Measurements from ENCODE around the gene SPSB4.
A peak's percentile ranks its signal among the peaks of the same experiment; 100 is the strongest.
"Not testable (repeated sequence)": the region's sequence is repeated elsewhere in the genome, so short reads cannot be mapped to it uniquely, and the experiment has no call there.

SPSB4 gene

DNA sequence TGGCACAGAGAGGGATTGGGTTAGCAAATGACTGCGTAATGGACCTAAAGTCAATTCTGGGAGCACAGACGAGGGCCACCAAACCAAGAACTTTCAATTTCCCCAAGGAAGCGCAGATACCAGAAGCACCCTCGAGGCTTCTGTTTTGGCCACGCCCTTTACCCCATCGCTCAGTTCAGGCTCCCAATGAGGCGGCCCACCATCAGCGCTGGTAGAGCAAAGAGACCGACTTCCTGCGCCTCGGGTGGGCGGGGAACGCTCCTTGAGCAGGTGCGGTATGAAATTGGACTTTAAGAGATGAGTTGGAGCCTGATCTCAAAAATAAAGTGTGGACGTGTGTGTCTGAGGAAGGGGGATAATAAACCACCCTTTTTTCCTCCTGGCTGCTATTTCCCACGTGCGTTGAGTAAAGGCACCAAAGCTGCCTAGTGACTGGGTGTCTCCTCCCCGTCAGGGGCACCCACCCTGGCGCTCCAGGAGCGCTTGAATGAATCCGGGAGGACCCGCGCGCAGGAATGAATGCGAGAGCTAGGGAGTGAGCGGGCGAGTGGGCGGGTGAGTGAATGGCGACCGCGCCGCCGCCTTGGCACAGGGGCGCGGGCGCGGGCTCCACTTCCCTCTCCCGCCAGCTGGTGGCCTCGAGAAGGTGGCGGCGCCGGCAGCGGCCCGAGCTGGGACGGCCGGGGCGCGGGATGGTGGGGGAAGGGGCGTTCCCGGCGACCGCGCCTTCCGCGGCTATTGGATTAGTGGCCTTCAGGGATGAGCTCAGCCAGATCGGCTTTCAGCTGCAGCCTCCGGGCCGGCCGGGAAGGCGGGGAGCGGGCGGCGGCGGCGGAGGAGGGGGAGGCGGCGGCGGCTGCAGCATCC, at the start of gene SPSB4:
Gene SPSB4 (plus strand): TSS at position 772 of the 867 bp plus-strand sequence. CDS start 14,758 bp downstream, outside the sequence.
- Histone ChIP-seq H3K4me1 (ENCODE audit: control insufficient read depth, insufficient read depth, low read length) (peaks cover 8% of the 10 kb centered on the region; the same call in 1 of the 2 replicates), H3K9ac (ENCODE audit: low read length) (peak within 1 kb of the TSS; percentile 87), H3K4me3 (ENCODE audit: low read depth, low read length) (peak within 1 kb of the TSS; percentile 81), H3K9me3 (ENCODE audit: control insufficient read depth, insufficient read depth, low read depth, low read length) (no peaks in the 10 kb centered on the region), H3K27ac (ENCODE audit: low read depth, low read length) (peak within 1 kb of the TSS; percentile 22; the same call in 1 of the 2 replicates), H3K36me3 (ENCODE audit: control insufficient read depth, insufficient read depth, low read length) (no peaks in the 10 kb centered on the region), H3K27me3 (ENCODE audit: control insufficient read depth, insufficient read depth, low read length) (peaks cover 36% of the 10 kb centered on the region)

DNA sequence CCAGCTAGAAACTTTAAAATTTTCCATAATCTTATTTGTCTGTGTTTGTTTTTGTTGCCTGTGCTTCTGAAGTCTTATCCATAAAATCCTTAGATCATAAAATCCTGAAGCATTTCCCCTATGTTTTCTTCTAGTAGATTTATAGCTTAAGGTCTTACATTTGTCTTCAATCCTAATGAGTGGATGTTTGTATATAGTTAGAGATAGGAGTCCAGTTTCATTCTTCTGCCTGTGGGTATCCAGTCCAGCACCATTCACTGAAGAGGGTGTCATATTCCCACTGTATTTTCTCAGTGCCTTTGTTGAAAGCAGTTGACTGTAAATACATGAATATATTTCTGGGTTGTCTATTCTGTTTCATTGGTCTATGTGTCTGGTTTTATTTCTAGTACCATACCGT, 44.8 kb upstream of the SPSB4 start:
- no peak overlapping the region for H3K27ac ChIP-seq (ENCODE audit: low read depth, low read length)
- H3K4me3 ChIP-seq (ENCODE audit: low read depth, low read length), result no peak overlapping the region
- H3K9me3 ChIP-seq (ENCODE audit: control insufficient read depth, insufficient read depth, low read depth, low read length), result no peaks in the 10 kb centered on the region
- H3K36me3 ChIP-seq (ENCODE audit: control insufficient read depth, insufficient read depth, low read length), result no peaks in the 10 kb centered on the region
- no peak overlapping the region for H3K9ac ChIP-seq (ENCODE audit: low read length)
- H3K4me1 ChIP-seq (ENCODE audit: control insufficient read depth, insufficient read depth, low read length), result peaks cover 1% of the 10 kb centered on the region; the same call in 1 of the 2 replicates
- 0 out of 2 replicates have a peak, but pooled peaks cover 3% of the 10 kb centered on the region for H3K27me3 ChIP-seq (ENCODE audit: control insufficient read depth, insufficient read depth, low read length)

DNA sequence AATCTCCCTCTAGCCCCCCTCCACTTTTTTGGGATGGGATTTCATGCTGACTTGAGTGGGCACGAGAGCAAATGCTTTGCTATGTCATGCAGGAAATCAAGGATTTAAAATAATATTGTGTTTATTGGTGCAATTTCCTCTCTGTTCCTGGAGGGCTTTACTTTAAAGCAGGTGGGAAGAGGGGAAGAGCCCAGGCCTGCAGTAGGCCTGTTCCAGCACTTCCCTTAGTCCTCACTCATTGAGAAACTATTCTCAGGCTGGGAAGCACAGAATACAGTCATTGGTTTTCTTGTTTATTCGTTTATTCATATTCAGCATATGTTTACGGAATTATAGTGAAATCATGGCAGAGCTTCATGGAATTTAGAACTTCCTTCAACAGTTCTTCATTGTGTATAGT, 41.7 kb upstream of the SPSB4 start:
- Histone ChIP-seq H3K4me3 (ENCODE audit: low read depth, low read length) (no peak overlapping the region), H3K27ac (ENCODE audit: low read depth, low read length) (no peak overlapping the region), H3K27me3 (ENCODE audit: control insufficient read depth, insufficient read depth, low read length) (0 out of 2 replicates have a peak, but pooled peaks cover 3% of the 10 kb centered on the region), H3K4me1 (ENCODE audit: control insufficient read depth, insufficient read depth, low read length) (peaks cover 12% of the 10 kb centered on the region), H3K36me3 (ENCODE audit: control insufficient read depth, insufficient read depth, low read length) (no peaks in the 10 kb centered on the region), H3K9ac (ENCODE audit: low read length) (no peak overlapping the region), H3K9me3 (ENCODE audit: control insufficient read depth, insufficient read depth, low read depth, low read length) (no peaks in the 10 kb centered on the region)

DNA sequence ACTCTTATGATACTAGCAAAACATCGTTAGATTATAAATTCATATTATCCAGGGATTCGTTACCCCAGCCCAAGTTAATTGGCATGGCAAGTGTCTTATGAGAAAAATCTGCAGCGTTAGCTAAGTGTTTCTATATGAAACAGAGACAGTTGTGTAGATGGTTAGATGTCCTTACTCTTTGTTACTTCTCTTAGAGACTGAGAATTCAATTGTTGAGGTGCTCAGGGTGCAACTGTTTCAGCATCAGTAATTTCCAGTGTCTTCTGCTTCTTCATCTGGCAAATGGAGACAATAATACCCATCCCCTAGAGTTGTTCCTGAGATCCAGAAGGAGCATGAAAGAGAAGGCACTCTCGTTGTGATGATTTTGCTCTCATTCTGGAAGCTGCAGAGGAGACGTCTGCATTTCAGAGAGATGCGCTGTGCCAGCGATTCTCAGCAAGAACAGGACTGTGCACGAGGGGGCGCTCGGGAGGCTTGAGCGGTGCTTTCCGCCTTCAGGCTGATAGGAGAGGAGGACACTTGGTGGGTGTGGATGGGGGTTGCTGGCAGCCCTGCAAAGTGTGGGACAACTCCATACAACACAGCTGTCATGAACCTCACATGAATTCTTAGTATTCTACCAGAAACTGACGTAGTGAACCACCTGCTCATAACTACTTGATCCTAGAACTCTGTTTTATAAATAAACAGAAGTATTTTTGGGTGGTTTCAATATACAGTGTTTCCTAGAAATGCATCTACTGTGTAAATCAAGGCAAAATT, 39.7 kb upstream of the SPSB4 start:
- Histone ChIP-seq H3K4me1 (ENCODE audit: control insufficient read depth, insufficient read depth, low read length) (peaks cover 12% of the 10 kb centered on the region), H3K9ac (ENCODE audit: low read length) (no peak overlapping the region), H3K4me3 (ENCODE audit: low read depth, low read length) (no peak overlapping the region), H3K9me3 (ENCODE audit: control insufficient read depth, insufficient read depth, low read depth, low read length) (no peaks in the 10 kb centered on the region), H3K36me3 (ENCODE audit: control insufficient read depth, insufficient read depth, low read length) (no peaks in the 10 kb centered on the region), H3K27ac (ENCODE audit: low read depth, low read length) (no peak overlapping the region), H3K27me3 (ENCODE audit: control insufficient read depth, insufficient read depth, low read length) (0 out of 2 replicates have a peak, but pooled peaks cover 3% of the 10 kb centered on the region)

DNA sequence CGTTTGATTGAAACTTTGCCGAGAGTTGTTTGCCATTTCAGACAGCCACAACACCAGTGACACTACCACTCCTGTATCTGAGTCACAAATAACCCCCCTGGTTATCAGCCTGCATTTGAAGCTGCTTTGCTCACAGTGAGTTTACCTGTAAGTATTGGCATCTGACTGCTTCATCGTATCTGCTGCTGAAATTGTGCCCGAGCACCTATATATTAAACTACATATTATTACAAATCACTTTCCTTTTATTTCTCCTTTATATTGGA, 39.2 kb upstream of the SPSB4 start:
- Histone ChIP-seq H3K27me3 (ENCODE audit: control insufficient read depth, insufficient read depth, low read length) (0 out of 2 replicates have a peak, but pooled peaks cover 3% of the 10 kb centered on the region), H3K9me3 (ENCODE audit: control insufficient read depth, insufficient read depth, low read depth, low read length) (no peaks in the 10 kb centered on the region), H3K36me3 (ENCODE audit: control insufficient read depth, insufficient read depth, low read length) (no peaks in the 10 kb centered on the region), H3K4me3 (ENCODE audit: low read depth, low read length) (no peak overlapping the region), H3K9ac (ENCODE audit: low read length) (no peak overlapping the region), H3K4me1 (ENCODE audit: control insufficient read depth, insufficient read depth, low read length) (peaks cover 12% of the 10 kb centered on the region), H3K27ac (ENCODE audit: low read depth, low read length) (no peak overlapping the region)

DNA sequence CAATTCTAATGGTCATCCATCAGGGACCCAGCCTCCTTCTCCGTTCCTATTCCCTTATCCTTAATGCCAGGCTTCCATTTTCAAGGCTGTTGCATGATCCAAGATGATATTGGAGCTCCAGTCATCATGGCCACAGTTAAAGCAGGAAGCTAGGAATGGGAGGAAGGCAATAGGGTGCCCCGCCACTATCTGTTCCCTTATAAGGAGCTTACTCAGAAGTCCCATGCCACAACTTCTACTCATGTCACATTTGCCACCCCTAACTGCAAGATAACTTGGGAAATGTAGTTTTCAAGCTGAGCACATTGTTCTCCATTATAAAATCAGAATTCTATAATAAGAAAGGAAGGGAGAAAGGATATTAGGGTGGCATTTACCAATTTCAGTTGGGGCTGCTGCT, 38.6 kb upstream of the SPSB4 start:
- Histone ChIP-seq H3K36me3 (ENCODE audit: control insufficient read depth, insufficient read depth, low read length) (no peaks in the 10 kb centered on the region), H3K27ac (ENCODE audit: low read depth, low read length) (no peak overlapping the region), H3K4me1 (ENCODE audit: control insufficient read depth, insufficient read depth, low read length) (peaks cover 12% of the 10 kb centered on the region), H3K9me3 (ENCODE audit: control insufficient read depth, insufficient read depth, low read depth, low read length) (no peaks in the 10 kb centered on the region), H3K9ac (ENCODE audit: low read length) (no peak overlapping the region), H3K27me3 (ENCODE audit: control insufficient read depth, insufficient read depth, low read length) (0 out of 2 replicates have a peak, but pooled peaks cover 3% of the 10 kb centered on the region), H3K4me3 (ENCODE audit: low read depth, low read length) (no peak overlapping the region)

DNA sequence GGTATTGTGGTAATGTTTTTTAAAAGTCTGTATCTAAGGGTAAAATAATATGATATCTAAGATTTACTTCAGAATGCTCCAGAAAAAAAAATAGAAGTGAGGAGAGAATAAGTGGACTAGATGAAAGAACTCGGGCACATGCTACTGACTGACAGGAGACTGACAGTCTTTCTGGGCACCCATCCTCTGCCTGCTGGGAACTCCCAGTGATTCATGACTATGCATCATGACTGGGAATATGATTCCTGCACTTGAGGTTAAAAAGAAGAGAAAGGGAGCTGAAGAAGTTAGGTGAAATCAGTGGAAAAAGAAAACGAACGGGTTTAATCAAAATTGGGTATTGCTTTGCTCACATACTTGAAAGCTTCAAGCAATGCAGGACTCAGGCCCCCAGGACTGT, 35.7 kb upstream of the SPSB4 start:
- Histone ChIP-seq H3K27ac (ENCODE audit: low read depth, low read length) (no peak overlapping the region), H3K9ac (ENCODE audit: low read length) (no peak overlapping the region), H3K27me3 (ENCODE audit: control insufficient read depth, insufficient read depth, low read length) (0 out of 2 replicates have a peak, but pooled peaks cover 3% of the 10 kb centered on the region), H3K36me3 (ENCODE audit: control insufficient read depth, insufficient read depth, low read length) (no peaks in the 10 kb centered on the region), H3K9me3 (ENCODE audit: control insufficient read depth, insufficient read depth, low read depth, low read length) (no peaks in the 10 kb centered on the region), H3K4me3 (ENCODE audit: low read depth, low read length) (no peak overlapping the region), H3K4me1 (ENCODE audit: control insufficient read depth, insufficient read depth, low read length) (peaks cover 12% of the 10 kb centered on the region)

DNA sequence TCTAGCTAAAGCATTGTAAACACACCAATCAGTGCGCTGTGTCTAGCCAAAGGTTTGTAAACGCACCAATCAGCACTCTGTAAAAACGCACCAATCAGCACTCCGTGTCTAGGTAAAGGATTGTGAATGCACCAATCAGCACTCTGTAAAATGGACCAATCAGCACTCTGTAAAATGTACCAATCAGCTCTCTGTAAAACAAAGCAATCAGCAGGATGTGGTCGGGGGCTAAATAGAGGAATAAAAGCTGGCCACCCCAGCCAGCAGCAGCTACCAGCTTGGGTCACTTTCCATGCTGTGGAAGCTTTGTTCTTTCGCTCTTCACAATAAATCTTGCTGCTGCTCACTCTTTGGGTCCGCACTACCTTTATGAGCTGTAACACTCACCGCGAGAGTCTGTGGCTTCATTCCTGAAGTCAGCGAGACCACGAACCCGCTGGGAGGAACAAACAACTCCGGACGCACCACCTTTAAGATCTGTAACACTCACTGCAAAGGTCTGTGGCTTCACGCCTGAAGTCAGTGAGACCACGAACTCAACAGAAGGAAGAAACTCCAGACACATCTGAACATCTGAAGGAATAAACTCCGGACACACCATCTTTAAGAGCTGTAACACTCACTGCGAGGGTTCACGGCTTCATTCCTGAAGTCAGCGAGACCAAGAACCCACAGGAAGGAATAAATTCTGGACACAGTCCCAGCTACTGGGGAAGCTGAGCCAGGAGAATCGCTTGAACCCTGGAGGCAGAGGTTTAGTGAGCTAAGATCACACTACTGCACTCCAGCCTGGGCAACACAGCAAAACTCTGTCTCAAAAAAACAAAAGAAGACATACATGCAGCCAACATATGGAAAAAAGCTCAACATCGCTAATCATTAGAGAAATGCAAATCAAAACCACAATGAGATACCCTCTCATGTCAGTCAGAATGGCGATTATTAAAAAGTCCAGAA, 33.5 kb upstream of the SPSB4 start:
- not testable (repeated sequence) for H3K4me1 ChIP-seq (ENCODE audit: control insufficient read depth, insufficient read depth, low read length); H3K36me3 ChIP-seq (ENCODE audit: control insufficient read depth, insufficient read depth, low read length); H3K9ac ChIP-seq (ENCODE audit: low read length); H3K9me3 ChIP-seq (ENCODE audit: control insufficient read depth, insufficient read depth, low read depth, low read length); H3K4me3 ChIP-seq (ENCODE audit: low read depth, low read length); H3K27me3 ChIP-seq (ENCODE audit: control insufficient read depth, insufficient read depth, low read length); H3K27ac ChIP-seq (ENCODE audit: low read depth, low read length)

DNA sequence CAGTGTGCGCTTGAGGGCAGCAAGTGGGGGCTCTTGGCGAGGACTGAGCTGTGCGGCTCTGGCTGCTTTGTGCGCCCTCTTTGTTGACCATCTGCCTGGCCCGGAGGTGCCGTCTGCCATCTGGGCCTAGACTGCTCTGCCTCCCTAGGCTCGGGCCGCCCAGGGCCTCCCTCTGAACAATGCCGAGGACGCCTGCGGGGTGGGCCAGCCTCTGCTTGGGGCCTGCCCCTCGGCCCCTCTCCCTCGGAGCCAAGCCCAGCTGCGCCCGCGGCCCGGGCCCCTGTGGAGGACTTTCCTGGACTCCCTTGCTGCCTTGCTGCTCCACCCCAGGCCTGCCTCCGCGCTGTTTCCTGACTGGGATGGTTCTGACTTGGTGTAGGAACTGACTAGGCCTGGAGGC, 31.9 kb upstream of the SPSB4 start:
- Histone ChIP-seq H3K27me3 (ENCODE audit: control insufficient read depth, insufficient read depth, low read length) (no peaks in the 10 kb centered on the region), H3K27ac (ENCODE audit: low read depth, low read length) (no peak overlapping the region), H3K9me3 (ENCODE audit: control insufficient read depth, insufficient read depth, low read depth, low read length) (no peaks in the 10 kb centered on the region), H3K36me3 (ENCODE audit: control insufficient read depth, insufficient read depth, low read length) (no peaks in the 10 kb centered on the region), H3K9ac (ENCODE audit: low read length) (no peak overlapping the region), H3K4me3 (ENCODE audit: low read depth, low read length) (no peak overlapping the region), H3K4me1 (ENCODE audit: control insufficient read depth, insufficient read depth, low read length) (no peaks in the 10 kb centered on the region)

DNA sequence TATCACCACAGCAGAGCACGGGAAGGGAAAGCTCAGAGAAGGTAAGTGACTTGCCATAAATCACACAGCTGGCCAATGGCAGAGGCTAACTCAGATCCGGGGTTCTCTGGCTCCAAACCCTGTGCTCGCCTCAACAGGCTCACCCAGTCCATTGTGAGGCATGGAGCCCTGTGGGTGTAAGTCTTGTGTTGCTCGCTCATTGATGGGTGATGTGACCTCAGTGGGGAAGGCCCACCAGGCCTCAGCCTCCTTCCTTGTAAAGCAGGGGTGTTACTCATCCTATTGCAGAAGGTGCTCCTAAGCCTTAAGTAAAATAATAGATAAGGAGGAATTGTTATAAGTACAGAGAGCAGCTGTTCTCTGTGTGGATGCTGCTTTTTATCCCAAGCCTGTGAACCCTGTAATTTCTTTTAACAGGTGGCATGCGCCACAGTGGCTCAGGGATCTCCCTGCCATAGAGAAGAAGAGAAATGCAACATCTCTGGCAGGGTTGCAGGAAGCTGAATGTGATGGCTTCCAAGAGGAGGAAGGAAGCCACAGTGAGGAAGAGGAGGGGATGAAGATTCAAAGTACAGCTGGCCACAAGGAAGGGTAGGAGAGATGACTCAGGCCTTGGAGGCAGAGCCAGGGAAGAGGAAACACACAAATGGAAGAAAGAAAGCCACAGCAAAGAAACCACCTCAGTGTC, 30.9 kb upstream of the SPSB4 start:
- H3K9ac ChIP-seq (ENCODE audit: low read length), result no peak overlapping the region
- H3K27ac ChIP-seq (ENCODE audit: low read depth, low read length), result no peak overlapping the region
- no peaks in the 10 kb centered on the region for H3K9me3 ChIP-seq (ENCODE audit: control insufficient read depth, insufficient read depth, low read depth, low read length)
- no peaks in the 10 kb centered on the region for H3K4me1 ChIP-seq (ENCODE audit: control insufficient read depth, insufficient read depth, low read length)
- H3K4me3 ChIP-seq (ENCODE audit: low read depth, low read length), result no peak overlapping the region
- H3K27me3 ChIP-seq (ENCODE audit: control insufficient read depth, insufficient read depth, low read length), result no peaks in the 10 kb centered on the region
- H3K36me3 ChIP-seq (ENCODE audit: control insufficient read depth, insufficient read depth, low read length), result no peaks in the 10 kb centered on the region

Data from HUES6 (cell line).